ENCODE results near the gene SRGAP2C.
"Not testable (repeated sequence)": the region's sequence is repeated elsewhere in the genome, so short reads cannot be mapped to it uniquely, and the experiment has no call there.

SRGAP2C gene

DNA sequence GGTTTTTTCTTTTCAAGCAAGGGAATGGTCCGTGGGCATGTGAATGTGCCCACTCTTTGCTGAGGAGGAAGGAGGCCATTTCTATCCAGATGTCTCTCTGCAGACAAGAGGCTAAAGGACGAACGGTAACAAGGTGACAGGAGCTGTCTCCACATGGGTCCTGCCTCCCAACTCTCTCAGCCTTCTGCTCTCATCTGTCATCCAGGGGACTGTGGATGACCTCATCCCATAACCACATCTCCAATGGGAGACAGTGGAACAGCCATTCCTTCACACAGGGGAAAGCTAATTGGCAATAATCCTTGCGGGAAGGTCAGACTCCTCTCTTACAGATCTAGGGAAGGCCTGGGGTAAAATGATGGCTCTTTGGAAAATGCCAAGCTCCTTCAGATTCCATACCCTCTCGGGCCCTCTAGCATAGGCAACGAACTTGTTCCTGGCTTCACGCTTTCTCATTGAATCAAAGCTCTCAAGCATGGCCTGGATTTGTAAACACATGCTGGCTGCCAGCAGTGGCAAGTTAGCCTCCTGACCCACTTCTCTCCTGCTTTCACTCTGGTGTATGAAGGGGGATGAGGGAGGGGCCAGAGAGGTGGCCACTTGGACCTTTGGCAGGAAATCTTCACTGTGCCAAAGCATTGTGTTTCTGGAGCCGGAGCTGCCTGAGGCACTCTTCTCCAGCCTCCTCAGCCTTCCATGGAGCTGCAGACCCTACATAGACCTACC lies 201.0 kb downstream of the SRGAP2C start:
- not testable (repeated sequence) for FAIRE-seq

- not testable (repeated sequence) for FAIRE-seq
Observed at GRCh38 chr1:121386319-121386948, 201.7 kb downstream of the SRGAP2C start.

GRCh38 chr1:121389895-121390560 lies 205.3 kb downstream of the SRGAP2C start:
- not testable (repeated sequence) for FAIRE-seq

DNA sequence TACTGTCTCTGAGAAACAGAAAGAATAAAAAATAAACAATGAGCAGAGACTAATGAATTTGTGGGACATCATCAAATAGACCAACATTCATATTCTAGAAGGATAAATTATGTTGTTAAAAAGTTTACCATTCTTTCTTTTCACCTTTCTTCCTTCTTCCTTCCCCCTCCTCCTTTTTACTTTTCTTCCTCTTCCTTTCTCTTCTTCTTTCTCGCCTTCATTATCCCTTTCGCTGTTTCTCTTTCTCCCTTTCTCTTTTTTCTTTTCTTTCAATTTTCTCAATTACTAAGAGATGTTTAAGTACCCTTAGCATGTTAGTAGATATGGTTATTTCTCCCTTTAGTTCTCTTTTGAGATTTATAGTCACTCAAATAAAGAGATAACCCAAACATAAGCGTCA lies 207.4 kb downstream of the SRGAP2C start:
- not testable (repeated sequence) for FAIRE-seq

DNA sequence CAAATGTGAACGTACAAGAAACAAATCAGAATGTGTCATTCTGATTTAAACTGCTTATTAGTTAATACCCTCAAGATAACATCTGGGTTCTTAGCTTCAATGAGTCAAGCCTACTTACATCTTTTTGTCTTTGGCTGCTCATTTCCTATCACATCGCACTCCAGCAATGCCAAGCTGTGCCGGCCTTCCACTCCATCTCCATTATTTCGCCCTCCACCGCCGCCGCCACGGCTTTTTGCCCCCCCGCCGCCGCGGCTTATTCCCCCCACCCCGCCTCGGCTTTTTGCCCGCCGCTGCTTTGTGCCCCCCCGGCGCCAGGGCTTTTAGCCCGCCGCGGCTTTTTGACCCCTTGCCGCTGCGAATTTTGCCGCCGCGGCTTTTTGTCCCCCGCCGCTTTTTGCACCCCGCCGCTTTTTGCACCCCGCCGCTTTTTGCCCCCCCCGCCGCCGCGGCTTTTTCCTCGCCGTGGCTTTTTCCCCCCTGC lies 211.0 kb downstream of the SRGAP2C start:
- not testable (repeated sequence) for FAIRE-seq

DNA sequence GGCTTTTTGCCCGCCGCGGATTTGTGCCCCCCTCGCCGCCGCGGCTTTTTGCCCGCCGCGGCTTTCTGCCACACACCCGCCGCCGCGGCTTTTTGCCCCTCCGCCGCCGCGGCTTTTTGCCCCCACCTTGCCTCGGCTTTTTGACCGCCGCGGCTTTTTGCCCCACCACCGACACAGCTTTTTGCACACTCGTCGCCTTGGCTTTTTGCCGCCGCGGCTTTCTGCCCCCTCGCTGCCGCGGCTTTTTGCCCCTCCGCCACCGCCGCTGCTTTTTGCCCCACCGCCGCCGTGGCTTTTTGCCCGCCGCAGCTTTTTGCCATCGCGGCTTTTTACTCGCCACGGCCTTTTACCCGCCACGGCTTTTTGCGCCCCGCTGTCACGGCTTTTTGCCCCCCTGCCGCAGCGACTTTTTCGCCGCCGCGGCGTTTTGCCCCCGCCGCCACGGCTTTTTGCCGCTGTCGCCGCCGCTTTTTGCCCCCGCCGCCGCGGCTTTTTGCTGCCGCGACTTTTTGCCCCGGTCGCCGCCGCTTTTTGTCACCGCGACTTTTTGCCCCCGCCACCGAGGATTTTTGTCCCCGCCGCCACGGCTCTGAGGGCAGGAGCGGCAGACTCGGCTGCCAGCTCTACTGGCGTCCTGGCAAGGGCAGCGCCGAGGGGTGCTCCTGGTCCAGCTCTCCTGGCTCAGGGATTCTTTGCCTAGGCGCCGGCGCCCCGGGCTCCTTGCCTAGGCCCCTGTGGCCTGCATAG lies 211.7 kb downstream of the SRGAP2C start:
- not testable (repeated sequence) for FAIRE-seq

GRCh38 chr1:121397101-121397500 lies 212.3 kb downstream of the SRGAP2C start:
- not testable (repeated sequence) for FAIRE-seq

DNA sequence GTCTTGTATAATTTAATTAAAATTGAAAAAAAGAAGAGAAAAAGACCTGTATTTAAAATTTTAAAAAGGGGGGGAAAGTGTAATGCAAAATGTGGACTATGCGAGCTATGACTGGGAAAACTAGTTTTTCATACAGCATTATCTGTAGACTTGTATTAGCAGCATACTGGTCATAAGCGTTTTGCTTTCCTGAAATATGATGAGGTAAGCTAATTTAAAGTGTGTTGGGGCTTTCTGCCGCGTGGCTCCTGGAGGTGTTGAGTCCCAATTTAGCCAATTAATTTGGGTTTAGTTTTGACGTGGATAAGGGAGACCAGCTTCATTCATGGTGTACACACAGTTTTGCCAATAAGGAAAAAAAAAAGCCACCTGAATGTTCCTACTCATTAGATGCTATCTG lies 214.4 kb downstream of the SRGAP2C start:
- FAIRE-seq: not testable (repeated sequence)

- FAIRE-seq: peak; percentile 39
Observed at GRCh38 chr1:121400108-121400507, 215.3 kb downstream of the SRGAP2C start.

DNA sequence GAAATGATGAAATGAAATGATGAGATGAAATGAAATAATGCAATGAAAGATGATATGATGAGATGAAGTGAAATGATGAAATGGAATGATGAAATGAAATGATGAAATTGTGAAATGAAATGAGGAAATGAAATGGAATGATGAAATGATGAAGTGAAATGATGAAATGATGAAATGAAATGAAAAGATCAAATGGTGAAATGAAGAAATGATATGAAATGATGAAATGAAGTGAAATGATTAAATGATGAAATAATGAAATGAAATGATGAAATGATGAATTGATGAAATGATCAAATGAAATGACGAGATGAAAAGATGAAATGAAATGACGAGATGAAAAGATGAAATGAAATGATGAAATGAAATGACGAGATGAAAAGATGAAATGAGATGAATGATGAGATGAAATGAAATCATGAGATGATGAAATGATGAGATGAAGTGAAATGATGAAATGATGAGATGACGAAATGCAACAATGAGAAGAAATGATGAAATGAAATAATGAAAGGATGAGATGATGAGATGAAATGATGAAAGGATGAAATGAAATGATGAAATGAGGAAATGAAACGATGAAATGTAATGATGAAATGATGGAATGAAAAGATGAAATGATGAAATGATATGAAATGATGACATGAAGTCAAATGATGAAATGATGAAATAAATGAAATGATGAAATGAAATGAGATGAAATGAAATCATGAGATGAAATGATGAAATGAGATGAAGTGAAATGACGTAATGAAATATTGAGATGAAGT lies 216.0 kb downstream of the SRGAP2C start:
- not testable (repeated sequence) for FAIRE-seq

- FAIRE-seq: not testable (repeated sequence)
Observed at GRCh38 chr1:121401375-121401955, 216.7 kb downstream of the SRGAP2C start.

DNA sequence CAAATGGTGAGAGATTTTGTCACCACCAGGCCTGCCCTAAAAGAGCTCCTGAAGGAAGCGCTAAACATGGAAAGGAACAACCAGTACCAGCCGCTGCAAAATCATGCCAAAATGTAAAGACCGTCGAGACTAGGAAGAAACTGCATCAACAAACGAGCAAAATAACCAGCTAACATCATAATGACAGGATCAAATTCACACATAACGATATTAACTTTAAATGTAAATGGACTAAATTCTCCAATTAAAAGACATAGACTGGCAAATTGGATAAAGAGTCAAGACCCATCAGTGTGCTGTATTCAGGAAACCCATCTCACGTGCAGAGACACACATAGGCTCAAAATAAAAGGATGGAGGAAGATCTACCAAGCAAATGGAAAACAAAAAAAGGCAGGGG lies 218.5 kb downstream of the SRGAP2C start:
- not testable (repeated sequence) for FAIRE-seq

DNA sequence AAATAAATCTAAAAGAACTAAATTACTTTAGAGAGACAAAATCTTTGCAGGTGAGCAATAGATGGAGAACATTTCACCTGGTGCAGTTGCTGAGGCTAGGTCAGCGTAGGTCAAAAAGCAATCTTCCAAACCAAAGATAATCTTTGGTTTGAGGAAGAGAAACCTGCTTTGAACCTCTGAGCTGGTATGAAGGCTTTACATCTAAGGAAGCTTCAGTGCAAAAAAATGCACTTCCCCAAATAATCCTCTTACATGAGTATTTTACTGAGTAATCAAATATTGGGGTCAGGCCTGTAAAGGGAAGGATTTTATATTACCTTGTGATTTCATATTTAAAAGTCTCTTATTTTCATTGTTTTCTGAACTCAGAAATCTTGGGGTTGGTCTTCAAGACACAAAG lies 223.6 kb downstream of the SRGAP2C start:
- no peak for FAIRE-seq

DNA sequence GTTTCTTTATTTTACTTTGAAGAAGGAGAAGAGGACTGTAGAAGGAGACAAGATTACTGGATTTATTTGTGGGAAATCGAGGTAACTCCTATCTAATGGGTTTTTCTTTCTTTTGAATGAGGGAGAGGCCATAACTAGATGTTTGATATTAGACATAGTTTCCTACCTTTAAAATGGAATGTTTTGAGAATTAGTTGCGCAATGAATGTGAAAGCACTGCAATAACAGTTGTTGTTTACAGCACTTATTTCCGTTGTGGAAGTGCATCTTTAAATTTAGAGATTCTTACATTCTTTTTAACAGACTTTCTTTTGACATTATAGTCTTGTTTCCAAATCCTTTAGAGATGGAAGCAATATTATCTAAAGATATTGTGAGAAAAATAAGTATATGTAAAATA lies 229.0 kb downstream of the SRGAP2C start:
- FAIRE-seq: no peak

- FAIRE-seq: no peak
Observed at GRCh38 chr1:121414905-121415304, 230.1 kb downstream of the SRGAP2C start.

DNA sequence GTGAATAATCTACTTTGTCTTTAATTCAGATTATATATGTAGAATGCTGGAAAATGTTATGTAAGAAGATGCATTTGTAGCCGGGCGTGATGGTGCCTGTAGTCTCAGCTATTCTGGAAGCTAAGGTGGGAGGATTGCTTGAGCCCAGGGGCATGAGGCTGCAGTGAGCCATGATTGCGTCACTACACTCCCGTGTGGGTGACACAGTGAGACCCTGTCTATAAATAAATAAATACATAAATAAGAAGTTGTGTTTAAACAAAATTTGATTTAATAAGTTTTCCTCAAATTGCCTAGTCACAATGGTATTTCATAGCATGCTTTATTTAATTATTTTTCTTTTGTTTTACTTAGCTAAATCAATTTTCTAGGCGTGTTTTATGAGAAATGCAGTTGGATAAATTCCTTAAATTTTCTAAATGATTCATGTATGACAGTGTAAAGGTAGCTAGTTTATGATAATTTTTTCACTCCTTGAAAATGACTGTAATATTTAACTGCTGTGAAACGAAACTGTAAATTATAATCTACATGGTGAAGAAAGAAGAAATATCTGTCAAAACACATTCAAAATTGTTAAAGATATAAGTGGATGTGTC lies 232.6 kb downstream of the SRGAP2C start:
- no peak for FAIRE-seq

GRCh38 chr1:121418369-121419049 lies 233.7 kb downstream of the SRGAP2C start:
- FAIRE-seq: no peak

DNA sequence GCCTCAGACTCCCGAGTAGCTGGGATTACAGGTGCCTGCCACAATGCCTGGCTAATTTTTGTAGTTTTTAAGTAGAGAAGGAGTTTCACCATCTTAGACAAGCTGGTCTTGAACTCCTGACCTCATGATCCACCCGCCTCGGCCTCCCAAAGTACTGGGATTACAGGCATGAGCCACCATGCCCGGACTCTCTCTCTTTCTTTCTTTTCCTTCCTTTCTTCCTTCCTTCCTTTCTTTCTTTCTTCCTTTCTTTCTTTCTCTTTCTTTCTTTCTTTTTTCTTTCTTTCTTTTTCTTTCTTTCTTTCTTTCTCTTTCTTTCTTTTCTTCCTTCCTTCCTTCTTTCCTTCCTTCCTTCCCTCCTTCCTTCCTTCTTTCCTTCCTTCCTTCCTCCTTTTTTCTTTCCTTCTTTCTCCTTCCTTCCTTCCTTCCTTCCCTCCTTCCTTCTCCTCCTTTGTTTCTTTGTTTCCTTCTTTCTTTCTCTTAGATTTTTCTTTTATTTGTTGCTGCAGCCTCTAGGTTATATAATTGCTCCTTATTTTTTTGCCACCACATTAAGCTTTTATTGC lies 234.4 kb downstream of the SRGAP2C start:
- FAIRE-seq: not testable (repeated sequence)

- FAIRE-seq: peak; percentile 63
Observed at GRCh38 chr1:121421490-121421889, 236.7 kb downstream of the SRGAP2C start.

DNA sequence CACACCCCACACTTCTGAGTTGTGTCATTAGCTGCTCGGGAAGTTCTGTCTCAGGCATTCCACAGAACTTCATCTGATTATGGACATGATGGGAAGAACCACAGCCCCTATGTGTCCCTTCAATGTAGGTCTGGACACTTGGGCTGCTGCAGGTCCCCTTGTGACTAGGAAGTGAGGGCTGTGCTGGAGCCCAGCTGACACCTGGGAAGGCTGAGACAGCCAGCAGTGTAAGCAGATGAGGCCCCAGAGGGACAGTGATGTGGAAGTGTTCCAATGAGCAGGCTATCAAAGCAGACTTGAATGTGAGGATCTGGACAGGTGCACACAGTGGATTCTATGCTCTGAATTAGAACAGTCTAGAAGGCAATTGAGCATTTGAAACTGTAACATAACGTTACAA lies 239.2 kb downstream of the SRGAP2C start:
- not testable (repeated sequence) for FAIRE-seq
